Fibroblast of lung (primary cell): Measurements from ENCODE around the gene CRTAC1.

Experiments
- EZH2 ChIP-seq: IDR thresholded peaks from 2 replicates; pipeline ENCODE4 v1.5.1; 2012; ENCODE audit warnings: low read length, control low read depth, mild to moderate bottlenecking; ENCODE audit errors: missing control alignments
- TF ChIP-seq, protein P1 (sequence below), 2 donors: IDR thresholded peaks in 1 of 2; conservative IDR thresholded peaks in 1 of 2; 1 replicate in 1 of 2; 2 replicates in 1 of 2; pipeline ENCODE4 v1.5.1; 2011 to 2012; ENCODE audit warnings: low read length in 2 of 2, control low read depth in 1 of 2, inconsistent platforms in 1 of 2, low read depth in 1 of 2, mild to moderate bottlenecking in 1 of 2

GRCh38 chr10:98020254-98020653, 10.2 kb downstream of the CRTAC1 start:
- TF ChIP-seq, protein P1, sequence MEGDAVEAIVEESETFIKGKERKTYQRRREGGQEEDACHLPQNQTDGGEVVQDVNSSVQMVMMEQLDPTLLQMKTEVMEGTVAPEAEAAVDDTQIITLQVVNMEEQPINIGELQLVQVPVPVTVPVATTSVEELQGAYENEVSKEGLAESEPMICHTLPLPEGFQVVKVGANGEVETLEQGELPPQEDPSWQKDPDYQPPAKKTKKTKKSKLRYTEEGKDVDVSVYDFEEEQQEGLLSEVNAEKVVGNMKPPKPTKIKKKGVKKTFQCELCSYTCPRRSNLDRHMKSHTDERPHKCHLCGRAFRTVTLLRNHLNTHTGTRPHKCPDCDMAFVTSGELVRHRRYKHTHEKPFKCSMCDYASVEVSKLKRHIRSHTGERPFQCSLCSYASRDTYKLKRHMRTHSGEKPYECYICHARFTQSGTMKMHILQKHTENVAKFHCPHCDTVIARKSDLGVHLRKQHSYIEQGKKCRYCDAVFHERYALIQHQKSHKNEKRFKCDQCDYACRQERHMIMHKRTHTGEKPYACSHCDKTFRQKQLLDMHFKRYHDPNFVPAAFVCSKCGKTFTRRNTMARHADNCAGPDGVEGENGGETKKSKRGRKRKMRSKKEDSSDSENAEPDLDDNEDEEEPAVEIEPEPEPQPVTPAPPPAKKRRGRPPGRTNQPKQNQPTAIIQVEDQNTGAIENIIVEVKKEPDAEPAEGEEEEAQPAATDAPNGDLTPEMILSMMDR (conservative IDR thresholded peaks at IDR 0.05 in 1 of 2, IDR thresholded peaks at IDR 0.05 in 1 of 2; ENCODE audit: low read depth in 1 of 2, low read length in 2 of 2), result no peak
- no peak for TF ChIP-seq EZH2
